T-helper 2 cell treated with Interferon-gamma antibody and Interleukin-4, amounts not matched to agents 100 ng/mL and 5 ng/mL, for 36 hours (primary cell): Measurements from ENCODE around the gene LNX1. TPM values are rescaled to one million over a fixed set of nuclear protein-coding genes. Genes with fewer than 3 reads are reported as not detected.
"Not testable (repeated sequence)": the region's sequence is repeated elsewhere in the genome, so short reads cannot be mapped to it uniquely, and the experiment has no call there.

Experiments
- intact Hi-C: fragments of 100-400 bp; cut with micrococcal nuclease; formaldehyde crosslinking; loops from one replicate; pipeline ENCODE4 v1.15.1; 2023
- total RNA-seq: library from RNA; stranded (reverse); gene quantifications from 2 replicates; pipeline ENCODE4 v1.2.3, GENCODE V29; 2022

Gene LNX1
- total RNA-seq, 1 donor from 2014 or later: not detected

DNA sequence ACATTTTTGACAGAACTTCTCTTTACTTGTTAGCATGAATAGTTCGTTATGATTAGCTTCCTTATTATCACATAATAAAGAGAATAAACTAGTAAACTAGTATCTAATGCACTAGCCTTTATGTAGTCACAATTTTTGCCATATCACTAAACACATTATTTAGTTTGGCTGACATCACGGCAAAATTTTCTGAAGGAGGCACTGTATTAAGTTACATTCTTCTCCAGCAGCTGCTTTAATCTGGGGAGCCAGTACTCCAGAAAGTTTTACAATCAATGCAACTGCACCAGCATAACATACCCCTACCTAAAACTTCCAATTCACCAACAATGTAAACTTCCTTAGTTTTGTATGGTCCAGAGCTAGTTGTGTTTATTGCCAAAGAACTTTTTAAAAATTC, 126.0 kb downstream of the LNX1 start:
- intact Hi-C loops: no loop called here

DNA sequence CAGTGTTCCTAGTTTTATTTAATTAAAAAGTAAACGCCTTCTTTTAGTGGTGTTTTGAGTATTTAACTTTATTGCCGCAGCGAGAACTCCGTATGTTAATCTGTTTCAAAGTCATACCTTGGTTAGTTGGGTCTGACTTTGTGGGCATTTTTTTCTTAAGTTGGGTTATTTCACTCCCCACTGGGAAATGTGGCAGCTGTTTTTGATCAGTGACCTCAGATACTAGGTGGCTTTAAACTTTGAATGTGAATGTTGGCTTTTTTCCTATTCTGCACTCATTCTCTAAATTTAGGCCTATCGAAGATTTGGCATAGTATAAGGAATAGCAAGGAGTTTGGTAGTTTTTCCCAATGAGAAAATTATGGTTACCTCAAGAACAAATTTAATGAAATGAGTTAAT, 127.9 kb downstream of the LNX1 start:
- intact Hi-C loops: no loop called here

DNA sequence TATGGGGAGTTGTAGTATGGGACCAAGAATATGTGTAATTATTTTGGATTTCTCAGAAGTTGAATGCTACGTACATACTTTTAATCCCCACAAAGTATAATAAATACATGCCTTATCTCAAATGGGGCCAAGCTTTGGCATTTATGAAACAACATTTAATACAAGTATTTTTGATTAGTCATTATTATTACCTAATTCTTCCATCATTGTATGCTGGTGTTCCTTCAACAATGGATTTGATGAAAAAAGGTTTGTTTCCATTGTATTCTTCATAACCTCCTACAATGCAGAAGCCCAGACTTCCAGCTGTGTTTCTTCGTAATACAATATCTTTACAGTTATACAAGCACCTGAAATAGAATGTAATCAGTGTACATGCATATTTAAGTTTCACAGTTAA, 130.0 kb downstream of the LNX1 start:
- intact Hi-C loops: no loop called here

DNA sequence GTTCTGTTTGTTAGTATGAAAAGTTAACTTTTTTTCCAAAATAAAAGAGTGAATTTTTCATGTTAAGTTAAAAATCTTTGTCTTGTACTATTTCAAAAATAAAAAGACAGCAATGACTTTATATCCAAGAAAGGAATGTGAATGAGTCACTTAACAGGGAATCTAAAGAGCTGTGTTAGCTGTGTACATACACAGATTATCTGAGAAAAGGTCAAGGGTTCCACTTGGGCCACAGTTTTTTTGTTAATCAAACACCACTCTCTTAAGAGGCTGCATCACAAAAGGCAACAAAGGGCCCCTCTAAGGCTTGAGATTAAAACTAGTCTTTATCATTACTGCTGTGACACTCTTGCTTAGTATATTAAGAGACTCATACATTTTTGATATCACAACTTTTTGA, 131.7 kb downstream of the LNX1 start:
- intact Hi-C loops: no loop called here

DNA sequence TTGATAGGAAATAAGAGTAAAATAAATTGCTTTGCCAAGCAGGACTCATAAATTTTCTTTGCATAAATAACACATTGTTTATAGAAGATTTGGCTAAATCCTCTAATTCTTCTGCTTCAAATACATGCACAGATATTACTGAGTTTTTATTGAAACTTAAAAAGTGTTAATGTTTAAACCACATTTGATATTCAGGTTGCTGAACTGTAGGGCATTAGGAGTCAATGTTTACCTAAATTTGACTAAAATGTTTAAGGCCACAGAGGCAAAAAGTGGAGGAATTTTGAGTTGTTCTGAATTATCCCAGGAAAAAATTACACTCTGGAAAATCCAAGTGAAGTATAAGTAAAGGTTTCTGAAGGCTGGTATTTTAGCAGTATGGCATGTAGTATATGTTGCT, 135.1 kb downstream of the LNX1 start:
- intact Hi-C loops: no loop called here

DNA sequence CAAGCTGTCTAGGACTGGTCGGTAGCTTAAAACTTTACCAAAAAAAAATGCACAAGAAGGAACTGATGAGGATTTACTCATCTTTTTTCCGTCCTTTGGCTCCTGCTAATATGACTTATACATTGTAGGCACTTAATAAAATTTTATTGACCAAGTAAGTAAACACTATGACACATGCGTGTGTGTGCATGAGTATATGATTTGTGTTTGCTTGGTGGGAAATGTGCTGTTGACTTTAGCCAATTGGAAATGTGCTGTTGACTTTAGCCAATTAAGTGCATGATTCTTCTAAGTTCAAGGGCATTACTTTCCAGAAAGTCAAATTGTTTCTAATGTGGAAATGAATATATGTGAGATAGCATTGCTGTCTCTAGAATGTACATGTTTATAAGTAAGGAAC, 135.5 kb downstream of the LNX1 start:
- intact Hi-C loops: no loop called here

DNA sequence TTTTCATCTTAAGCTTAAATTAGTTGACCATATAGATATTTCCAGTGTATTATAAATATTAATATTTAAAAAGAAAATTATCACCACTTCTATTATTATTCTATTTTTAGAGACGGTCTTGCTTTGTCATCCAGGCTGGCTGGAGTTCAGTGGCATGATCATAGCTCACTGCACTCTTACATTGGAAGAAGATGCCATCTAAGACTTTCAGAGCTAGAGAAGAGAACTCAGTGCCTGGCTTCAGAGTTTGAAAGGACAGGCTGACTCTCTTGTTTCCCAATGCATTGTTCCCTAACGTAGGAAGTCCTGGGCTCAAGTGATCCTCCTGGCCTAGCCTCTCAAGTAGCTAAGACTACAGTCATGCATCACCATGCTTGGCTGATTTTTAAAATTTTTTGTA, 137.9 kb downstream of the LNX1 start:
- intact Hi-C loops: no loop called here

DNA sequence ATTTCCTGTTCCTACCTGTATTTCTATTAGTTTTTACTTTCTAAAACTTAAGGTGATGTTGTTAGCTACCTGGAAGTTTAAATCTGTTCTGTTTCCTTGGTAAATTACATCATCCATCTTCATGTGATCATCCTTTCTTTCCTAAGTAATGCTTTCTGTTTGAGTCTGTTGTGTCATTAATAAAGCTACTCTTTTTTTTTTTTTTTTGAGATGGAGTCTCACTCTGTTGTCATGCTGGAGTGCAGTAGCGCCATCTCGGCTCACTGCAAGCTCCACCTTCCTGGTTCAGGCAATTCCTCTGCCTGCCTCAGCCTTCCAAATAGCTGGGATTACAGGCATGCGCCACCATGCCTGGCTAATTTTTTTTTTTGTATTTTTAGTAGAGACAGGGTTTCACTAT, 140.5 kb downstream of the LNX1 start:
- intact Hi-C loops: no loop called here

DNA sequence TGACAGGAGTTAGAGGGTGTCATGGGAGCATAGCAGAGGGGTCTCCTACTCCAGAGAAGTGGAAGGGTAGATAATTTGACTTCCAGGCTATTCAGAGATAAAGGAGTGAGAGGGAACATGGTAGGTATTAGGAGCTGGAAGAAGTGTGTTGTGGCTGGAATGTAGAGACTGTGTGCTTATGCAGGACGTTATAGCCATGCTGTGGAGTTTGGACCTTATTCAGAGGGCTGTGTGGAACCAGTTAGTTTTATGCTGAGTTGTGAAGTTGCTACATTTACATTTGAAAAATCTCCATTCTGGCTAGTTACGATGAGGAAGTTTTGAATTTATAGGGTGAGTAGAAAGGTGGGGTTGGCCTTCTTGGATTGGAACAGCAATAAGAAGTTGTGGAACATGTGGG, 146.3 kb downstream of the LNX1 start:
- intact Hi-C loops: loop anchor here (5.0 kb wide), 1 partner anchor 68 kb away; the partner anchor contains the start of gene FIP1L1

DNA sequence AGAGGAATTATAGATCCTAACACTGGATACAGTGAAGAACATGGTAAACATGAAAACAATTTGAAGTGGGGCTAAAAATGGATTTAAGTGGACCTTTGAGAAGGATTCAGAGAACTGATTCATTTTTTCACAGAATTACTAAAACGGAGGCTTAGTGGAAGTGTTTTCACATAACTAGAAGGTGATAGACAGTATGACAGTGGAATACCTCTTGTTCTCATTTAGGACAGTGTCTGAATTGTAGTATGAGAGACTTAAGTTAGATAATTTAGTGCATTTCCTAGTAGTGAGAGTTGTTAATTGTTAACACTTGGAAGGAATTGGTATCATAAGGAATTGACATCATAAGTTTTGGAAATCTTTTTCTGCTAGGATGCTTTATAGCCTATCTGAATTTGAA, 149.7 kb downstream of the LNX1 start:
- intact Hi-C loops: loop anchor here (5.0 kb wide), 1 partner anchor 64 kb away; the partner anchor contains the start of gene FIP1L1

DNA sequence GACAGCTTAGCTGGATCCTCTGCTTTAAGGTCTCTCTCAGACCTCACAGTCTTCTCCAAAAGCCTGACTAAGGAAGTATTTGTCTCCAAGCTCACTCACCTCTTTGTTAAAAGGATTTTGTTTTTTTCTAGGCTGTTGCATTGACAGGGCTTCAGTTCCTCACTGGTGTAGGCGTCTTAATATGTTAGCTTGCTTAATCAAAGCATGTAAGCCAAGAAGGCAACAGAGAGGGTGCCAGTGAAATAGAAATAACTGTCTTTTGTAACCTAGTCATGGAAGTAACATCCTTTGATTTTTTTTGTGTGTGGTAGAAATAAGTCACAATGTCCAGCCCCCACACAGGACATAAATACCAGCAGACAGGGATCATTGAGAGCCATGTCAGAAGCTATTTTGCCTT, 155.0 kb downstream of the LNX1 start:
- intact Hi-C loops: no loop called here

DNA sequence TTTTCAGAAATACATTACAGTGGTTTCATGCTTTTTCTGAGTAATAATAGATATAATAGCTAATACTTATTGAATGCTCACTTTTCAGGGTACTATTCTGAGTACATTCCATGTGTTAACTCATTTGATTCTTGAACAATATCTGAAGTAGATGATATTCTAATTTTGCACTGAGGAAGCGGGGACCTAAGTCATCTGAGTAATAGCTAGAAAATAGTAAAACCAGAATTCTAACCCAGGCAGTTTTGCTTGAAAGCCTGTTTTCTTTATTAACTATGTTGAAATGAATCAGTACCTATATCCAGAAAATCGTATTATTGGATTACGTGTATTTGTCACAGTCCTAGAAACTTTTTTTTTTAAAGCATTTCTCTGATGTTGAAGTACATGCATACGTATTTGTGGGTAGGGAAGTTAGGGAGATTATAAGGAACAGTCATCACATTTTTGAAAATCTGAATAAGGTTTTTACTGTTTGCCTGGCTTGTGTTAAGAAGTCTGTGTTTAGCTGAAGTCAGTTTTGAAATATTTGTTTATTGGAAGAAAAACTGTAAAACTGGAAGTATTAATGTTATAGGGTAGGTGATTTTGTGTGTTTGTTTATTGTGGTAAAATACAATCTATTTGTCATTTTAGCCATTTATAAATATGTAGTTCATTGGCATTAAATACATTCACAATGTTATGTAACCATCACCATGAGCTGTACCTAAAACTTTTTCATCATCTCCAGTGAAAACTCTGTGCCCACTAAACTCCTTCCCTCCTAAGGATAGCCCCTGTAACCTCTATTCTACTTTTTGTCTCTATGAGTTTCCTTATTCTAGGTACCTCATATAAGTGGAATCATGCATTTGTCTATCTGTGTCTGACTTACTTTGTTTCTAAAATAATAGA, 158.5 kb downstream of the LNX1 start:
- intact Hi-C loops: no loop called here

DNA sequence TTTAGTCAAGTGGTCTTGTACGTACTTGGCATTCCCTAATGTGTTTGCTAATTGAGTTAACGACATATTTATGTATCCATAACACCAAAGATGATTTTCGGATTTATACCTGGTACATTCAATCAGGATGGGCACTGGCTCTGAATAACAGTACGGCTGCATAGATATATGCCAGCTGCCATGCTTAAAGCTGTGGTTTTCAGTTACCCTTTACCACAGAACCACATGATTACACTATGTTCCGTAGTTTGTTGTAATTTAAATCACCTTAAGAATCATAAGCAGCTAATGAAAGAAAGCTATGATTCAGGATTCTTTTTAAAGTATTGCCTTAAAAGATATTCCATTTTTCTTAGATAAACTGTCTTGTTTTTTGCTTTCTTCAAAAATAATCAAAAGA, 160.2 kb downstream of the LNX1 start:
- intact Hi-C loops: no loop called here

DNA sequence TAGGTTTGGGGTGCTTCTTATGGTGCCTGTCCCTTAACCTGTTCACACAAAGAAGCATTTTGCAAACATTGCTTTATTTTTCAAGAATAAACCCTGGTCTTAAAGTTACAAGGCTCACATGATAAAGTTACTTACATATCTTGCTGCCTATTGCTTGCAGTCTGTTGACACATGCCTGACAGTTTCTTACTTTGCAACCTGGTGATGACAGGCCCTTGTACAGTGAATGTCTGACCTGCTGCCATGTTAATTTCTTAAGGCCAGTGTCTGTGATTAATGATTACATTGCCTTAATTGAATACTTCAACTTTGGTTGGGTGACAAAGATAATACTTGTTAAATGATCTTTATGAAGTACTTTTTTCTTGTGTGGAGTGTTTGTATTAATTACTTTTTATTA, 163.9 kb downstream of the LNX1 start:
- intact Hi-C loops: no loop called here

DNA sequence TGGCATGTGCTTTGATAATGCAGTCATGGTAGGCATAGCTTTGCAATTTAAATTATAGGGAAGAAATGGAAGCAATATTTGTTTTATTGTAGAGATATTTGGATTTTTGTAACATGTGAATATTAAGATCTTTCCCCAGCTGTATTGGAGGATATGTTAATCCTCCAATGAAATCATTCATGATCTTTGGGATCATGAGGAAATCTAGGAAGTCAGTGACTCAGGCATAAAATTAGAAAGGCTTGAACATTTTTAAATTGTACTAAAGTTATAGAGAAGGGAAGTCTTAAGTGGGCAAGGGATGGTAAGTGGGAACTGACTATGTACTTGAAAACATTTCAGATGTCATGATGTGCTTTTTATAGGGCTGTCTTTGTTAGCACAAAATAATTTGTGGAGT, 167.0 kb downstream of the LNX1 start:
- intact Hi-C loops: no loop called here

DNA sequence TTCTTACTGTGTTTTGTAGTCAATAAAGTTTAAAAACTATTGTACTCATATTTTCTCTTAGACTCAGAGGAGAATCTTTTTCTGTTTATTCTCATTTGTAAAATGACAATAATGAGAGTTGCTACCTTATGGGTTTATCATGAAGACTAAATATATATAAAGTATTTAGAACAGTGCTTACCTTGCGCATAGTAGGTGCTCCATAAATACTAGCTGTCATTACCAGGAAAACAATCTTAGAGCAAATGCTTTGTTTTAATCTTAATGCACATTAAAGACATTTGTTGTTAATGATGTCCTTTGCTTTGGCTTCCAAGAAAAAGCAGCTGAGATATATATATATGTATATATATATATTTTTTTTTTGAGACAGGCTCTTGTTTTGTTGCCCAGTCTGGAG, 168.9 kb downstream of the LNX1 start:
- intact Hi-C loops: no loop called here

DNA sequence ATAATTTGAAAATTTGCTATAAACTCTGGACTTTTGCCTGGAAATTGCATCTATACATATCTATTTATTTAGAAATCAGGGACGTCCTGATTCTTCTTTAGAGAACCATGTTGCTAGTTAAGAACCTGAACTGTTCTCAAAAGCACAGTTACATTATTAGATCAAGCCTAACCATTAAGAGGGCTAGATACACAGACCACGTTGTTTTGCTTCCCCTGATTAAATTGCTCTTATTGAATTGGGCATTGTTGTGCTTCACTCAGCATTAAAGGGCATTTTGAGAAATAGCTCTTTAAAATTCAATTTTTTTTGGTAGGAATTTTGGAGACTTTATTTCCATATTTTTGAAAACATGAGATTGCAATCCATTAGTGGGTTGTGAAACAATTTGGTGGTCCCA, 169.5 kb downstream of the LNX1 start:
- intact Hi-C loops: no loop called here

DNA sequence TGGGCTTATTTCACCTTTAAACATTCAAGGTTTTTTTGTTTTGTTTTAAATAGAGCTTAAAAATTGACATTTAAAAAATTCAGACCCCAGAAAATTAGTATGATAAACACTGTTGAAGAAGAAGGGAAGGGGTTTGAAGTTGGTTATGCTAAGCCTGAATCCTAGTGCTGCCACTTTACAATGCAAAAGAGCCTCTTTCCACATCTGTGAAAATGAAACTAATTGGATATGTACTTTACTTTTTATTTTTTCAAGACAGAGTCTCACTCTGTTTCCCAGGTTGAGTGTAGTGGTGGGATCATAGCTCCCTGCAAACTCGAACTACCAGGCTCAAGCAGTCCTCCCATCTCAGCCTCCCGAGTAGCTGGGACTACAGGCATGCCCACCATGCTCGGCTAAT, 172.1 kb downstream of the LNX1 start:
- intact Hi-C loops: no loop called here

DNA sequence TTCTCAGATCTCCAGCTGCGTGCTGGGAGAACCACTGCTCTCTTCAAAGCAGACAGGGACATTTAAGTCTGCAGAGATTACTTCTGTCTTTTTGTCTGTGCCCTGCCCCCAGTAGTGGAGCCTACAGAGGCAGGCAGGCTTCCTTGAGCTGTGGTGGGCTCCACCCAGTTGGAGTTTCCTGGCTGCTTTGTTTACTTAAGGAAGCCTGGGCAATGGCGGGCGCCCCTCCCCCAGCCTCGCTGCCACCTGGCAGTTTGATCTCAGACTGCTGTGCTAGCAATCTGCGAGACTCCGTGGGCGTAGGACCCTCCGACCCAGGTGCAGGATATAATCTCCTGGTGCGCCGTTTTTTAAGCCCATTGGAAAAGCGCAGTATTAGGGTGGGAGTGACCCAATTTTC, 181.8 kb downstream of the LNX1 start:
- intact Hi-C loops: not testable (repeated sequence)
